Ascending aorta (tissue), 2 donors: Measurements from ENCODE around the gene IQCM. TPM values are rescaled to one million over a fixed set of nuclear protein-coding genes. Genes with fewer than 3 reads are reported as not detected.

Experiments
- DNase-seq, 2 donors: peaks; one replicate each; pipeline ENCODE4 v3.0.0-alpha.2; 2019; ENCODE audit warnings: low spot score in 2 of 2
- H3K27ac ChIP-seq, 2 donors: fragments of 200-600 bp; sonication (generic); one replicate each; pipeline ENCODE4 v1.5.1; 2016 to 2017; ENCODE audit warnings: mild to moderate bottlenecking in 1 of 2
- H3K27me3 ChIP-seq: fragments of 200-600 bp; sonication (generic); one replicate; pipeline ENCODE4 v1.5.1; 2017
- H3K36me3 ChIP-seq, 2 donors: fragments of 200-600 bp; sonication (generic); one replicate each; pipeline ENCODE4 v1.5.1; 2016
- H3K4me1 ChIP-seq, 2 donors: fragments of 200-600 bp; sonication (generic); one replicate each; pipeline ENCODE4 v1.5.1; 2016 to 2017; ENCODE audit warnings: mild to moderate bottlenecking in 1 of 2
- H3K4me3 ChIP-seq, 2 donors: fragments of 200-600 bp; sonication (generic); one replicate each; pipeline ENCODE4 v1.5.1; 2016 to 2017; ENCODE audit warnings: mild to moderate bottlenecking in 1 of 2
- H3K9me3 ChIP-seq, 2 donors: fragments of 200-600 bp; sonication (generic); one replicate each; pipeline ENCODE4 v1.5.1; 2016
- intact Hi-C: fragments of 100-400 bp; cut with DNase I; formaldehyde crosslinking; loops from one replicate; pipeline ENCODE4 v1.15.1; 2023
- total RNA-seq: library from RNA; depleted of rRNA; stranded (reverse); fragments of >200 nt; gene quantifications from one replicate; pipeline ENCODE4 v1.1.0, GENCODE V29; 2016
- TF ChIP-seq, protein P1 (sequence below), 3 experiments: fragments of 200-600 bp in 2 of 3; fragments of 450-650 bp in 1 of 3; sonication (generic) in 2 of 3; IDR thresholded peaks; one replicate each; pipeline ENCODE4 v1.5.1; 2016 to 2019; ENCODE audit warnings: antibody characterized with exemption in 3 of 3, mild to moderate bottlenecking in 1 of 3, moderate library complexity in 1 of 3

The IQCM gene
- total RNA-seq, 1 donor from 2014 or later = not detected

- Histone ChIP-seq H3K4me3 (no peak overlapping the region), H3K27ac (no peak overlapping the region), H3K36me3 (no peaks in the 10 kb centered on the region), H3K4me1 (no peaks in the 10 kb centered on the region), H3K9me3 (no peaks in the 10 kb centered on the region), H3K27me3 (no peaks in the 10 kb centered on the region)
- TF ChIP-seq, protein P1, sequence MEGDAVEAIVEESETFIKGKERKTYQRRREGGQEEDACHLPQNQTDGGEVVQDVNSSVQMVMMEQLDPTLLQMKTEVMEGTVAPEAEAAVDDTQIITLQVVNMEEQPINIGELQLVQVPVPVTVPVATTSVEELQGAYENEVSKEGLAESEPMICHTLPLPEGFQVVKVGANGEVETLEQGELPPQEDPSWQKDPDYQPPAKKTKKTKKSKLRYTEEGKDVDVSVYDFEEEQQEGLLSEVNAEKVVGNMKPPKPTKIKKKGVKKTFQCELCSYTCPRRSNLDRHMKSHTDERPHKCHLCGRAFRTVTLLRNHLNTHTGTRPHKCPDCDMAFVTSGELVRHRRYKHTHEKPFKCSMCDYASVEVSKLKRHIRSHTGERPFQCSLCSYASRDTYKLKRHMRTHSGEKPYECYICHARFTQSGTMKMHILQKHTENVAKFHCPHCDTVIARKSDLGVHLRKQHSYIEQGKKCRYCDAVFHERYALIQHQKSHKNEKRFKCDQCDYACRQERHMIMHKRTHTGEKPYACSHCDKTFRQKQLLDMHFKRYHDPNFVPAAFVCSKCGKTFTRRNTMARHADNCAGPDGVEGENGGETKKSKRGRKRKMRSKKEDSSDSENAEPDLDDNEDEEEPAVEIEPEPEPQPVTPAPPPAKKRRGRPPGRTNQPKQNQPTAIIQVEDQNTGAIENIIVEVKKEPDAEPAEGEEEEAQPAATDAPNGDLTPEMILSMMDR (IDR thresholded peaks at IDR 0.05) = no peak
- DNase-seq = no peak
- intact Hi-C loops = no loop called here
These were observed 263.0 kb downstream of the IQCM start for GRCh38 chr4:149552601-149553000.

- H3K9me3 ChIP-seq = no peaks in the 10 kb centered on the region
- no peaks in the 10 kb centered on the region for H3K4me1 ChIP-seq
- no peak for DNase-seq
- no peak overlapping the region for H3K27ac ChIP-seq
- no peaks in the 10 kb centered on the region for H3K36me3 ChIP-seq
- intact Hi-C loops = no loop called here
- H3K4me3 ChIP-seq = no peak overlapping the region
- H3K27me3 ChIP-seq = no peaks in the 10 kb centered on the region
- TF ChIP-seq, protein P1 (IDR thresholded peaks at IDR 0.05) = no peak
These were observed 265.7 kb downstream of the IQCM start for GRCh38 chr4:149549911-149550310.

GRCh38 chr4:149534779-149535178 lies 280.9 kb downstream of the IQCM start:
- DNase-seq = no peak
- H3K27me3 ChIP-seq = no peaks in the 10 kb centered on the region
- H3K4me1 ChIP-seq = no peaks in the 10 kb centered on the region
- H3K27ac ChIP-seq = no peak overlapping the region
- intact Hi-C loops = no loop called here
- TF ChIP-seq, protein P1 (IDR thresholded peaks at IDR 0.05) = no peak
- no peaks in the 10 kb centered on the region for H3K36me3 ChIP-seq
- no peak overlapping the region for H3K4me3 ChIP-seq
- H3K9me3 ChIP-seq = no peaks in the 10 kb centered on the region

GRCh38 chr4:149531861-149532260 lies 283.8 kb downstream of the IQCM start:
- Histone ChIP-seq H3K36me3 (no peaks in the 10 kb centered on the region), H3K27ac (no peak overlapping the region), H3K9me3 (no peaks in the 10 kb centered on the region), H3K27me3 (no peaks in the 10 kb centered on the region), H3K4me1 (no peaks in the 10 kb centered on the region), H3K4me3 (no peak overlapping the region)
- intact Hi-C loops = no loop called here
- no peak for DNase-seq
- TF ChIP-seq, protein P1 (IDR thresholded peaks at IDR 0.05) = no peak

DNA sequence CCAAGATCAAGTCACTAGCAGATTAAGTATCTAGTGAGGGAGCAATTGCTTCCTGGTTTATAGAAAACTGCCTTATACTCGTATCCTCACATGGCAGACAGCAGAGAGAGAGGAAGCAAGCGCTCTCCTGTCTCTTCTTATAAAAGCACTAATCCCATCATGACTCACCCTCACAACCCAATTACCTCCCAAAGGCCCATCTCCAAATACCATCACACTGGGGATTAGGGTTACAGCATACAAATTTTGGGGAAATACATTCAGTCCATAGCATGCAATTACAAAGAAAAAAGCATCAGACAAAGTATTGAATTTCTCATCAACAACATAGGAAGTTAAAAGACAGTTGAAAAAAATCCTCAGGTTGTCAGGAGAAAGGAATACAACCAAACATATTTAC lies 292.6 kb downstream of the IQCM start:
- no peak for DNase-seq
- intact Hi-C loops = no loop called here

More for the DNA sequence above, 292.6 kb downstream of the IQCM start:
- no peaks in the 10 kb centered on the region for H3K4me1 ChIP-seq
- H3K4me3 ChIP-seq = no peak overlapping the region
- no peak overlapping the region for H3K27ac ChIP-seq
- no peaks in the 10 kb centered on the region for H3K36me3 ChIP-seq
- no peaks in the 10 kb centered on the region for H3K9me3 ChIP-seq
- H3K27me3 ChIP-seq = no peaks in the 10 kb centered on the region
- TF ChIP-seq, protein P1 (IDR thresholded peaks at IDR 0.05) = no peak
